Skeletal muscle satellite cell (primary cell): Measurements from ENCODE around the gene APOL2.

Source experiments
- H3K27me3 ChIP-seq: 2 replicates; pipeline ENCODE4 v1.7.0; 2013; ENCODE audit warnings: low read length; ENCODE audit not compliant: control insufficient read depth, insufficient read depth
- H3K36me3 ChIP-seq: 2 replicates; pipeline ENCODE4 v1.7.0; 2013; ENCODE audit warnings: mild to moderate bottlenecking, control low read depth, low read length; ENCODE audit not compliant: insufficient read depth
- H3K4me1 ChIP-seq: 2 replicates; pipeline ENCODE4 v1.7.0; 2013; ENCODE audit warnings: low read length; ENCODE audit not compliant: control insufficient read depth, insufficient read depth
- H3K4me2 ChIP-seq: 2 replicates; pipeline ENCODE4 v1.7.0; 2013; ENCODE audit warnings: mild to moderate bottlenecking, low read length
- H3K4me3 ChIP-seq: 2 replicates; pipeline ENCODE4 v1.7.0; 2013; ENCODE audit warnings: low read length
- H3K9ac ChIP-seq: 2 replicates; pipeline ENCODE4 v1.7.0; 2013; ENCODE audit warnings: mild to moderate bottlenecking, low read depth, low read length, moderate library complexity
- H3K9me3 ChIP-seq: replicated peaks from 2 replicates; pipeline ENCODE4 v1.7.0; 2013; ENCODE audit warnings: mild to moderate bottlenecking, control low read depth, low read length

Gene APOL2

DNA sequence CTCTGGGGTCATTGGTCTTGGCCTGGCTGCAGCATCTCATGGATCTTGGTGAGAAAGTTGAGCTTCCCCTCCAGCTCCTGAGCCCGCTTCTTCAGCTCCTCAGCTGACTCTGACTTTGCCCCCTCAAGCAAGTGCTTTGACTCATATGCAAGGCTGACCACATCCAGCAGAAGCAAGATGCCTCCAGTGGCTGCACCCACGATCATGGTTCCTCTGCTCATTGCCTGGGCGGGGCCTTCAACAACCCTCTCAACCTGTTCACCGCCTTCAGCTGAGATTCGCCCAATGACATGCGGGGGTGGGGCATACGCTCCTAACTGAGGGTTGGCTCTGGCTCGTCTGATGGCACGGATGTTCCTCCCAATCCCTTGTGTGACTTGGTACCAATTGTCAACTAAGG, 11.9 kb downstream of the APOL2 start:
- Histone ChIP-seq H3K9ac (no peak overlapping the region), H3K9me3 (no peaks in the 10 kb centered on the region), H3K4me3 (no peak overlapping the region), H3K36me3 (peaks cover 38% of the 10 kb centered on the region), H3K27me3 (no peaks in the 10 kb centered on the region), H3K4me2 (no peak overlapping the region), H3K4me1 (no peaks in the 10 kb centered on the region)

DNA sequence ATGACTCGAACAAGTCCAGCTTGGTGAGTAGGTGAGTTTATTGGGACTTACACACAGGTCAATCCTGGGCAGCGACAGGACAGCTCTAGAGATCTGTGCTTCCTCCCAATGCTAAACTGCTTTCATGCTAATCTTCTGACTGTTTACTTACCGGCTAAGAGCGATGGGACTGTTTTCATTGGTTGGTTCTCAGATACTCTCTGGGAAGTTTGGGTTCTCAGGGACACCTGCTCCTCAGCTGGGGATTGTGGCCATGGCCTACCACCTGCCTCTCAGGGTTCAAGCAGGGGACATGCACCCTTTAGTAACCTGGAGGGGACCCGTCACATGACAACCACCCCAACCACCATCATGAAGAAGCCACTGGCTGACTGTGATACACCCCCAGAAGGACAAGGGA, 13.1 kb downstream of the APOL2 start:
- no peak overlapping the region for H3K9ac ChIP-seq
- H3K36me3 ChIP-seq = peaks cover 26% of the 10 kb centered on the region
- H3K4me2 ChIP-seq = no peak overlapping the region
- no peak overlapping the region for H3K4me3 ChIP-seq
- no peaks in the 10 kb centered on the region for H3K27me3 ChIP-seq
- no peaks in the 10 kb centered on the region for H3K4me1 ChIP-seq
- no peaks in the 10 kb centered on the region for H3K9me3 ChIP-seq

DNA sequence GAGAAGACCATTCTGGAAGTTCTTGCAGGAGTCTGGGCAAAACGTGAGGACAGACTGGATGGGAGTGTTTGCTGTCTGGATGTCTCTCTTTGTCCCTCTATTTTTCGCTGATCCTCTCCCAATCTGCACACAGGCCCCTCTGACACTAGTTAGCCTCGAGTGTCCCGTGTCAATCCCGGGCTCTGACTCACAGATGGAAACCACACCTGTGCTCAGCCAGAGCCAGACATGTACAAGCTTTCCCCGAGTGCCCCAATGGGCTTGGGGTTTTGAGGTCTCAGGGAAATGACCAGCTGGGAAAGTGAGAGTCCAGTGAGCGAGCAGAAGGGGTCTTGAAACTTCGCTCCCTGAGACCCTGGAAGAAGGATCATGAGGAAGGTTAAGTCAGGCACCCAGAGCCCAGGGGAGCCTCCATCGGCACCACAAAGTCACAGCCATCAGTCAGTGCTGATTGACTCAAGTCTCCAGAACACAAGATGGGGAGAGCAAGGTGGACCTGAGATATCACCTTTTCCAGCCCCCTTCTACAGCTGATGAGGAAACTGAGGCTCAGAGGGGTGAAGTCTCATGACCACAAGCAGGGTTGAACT, 13.9 kb downstream of the APOL2 start:
- Histone ChIP-seq H3K9ac (no peak overlapping the region), H3K36me3 (peaks cover 20% of the 10 kb centered on the region), H3K4me1 (peaks cover 2% of the 10 kb centered on the region), H3K27me3 (no peaks in the 10 kb centered on the region), H3K4me2 (no peak overlapping the region), H3K4me3 (no peak overlapping the region), H3K9me3 (no peaks in the 10 kb centered on the region)

DNA sequence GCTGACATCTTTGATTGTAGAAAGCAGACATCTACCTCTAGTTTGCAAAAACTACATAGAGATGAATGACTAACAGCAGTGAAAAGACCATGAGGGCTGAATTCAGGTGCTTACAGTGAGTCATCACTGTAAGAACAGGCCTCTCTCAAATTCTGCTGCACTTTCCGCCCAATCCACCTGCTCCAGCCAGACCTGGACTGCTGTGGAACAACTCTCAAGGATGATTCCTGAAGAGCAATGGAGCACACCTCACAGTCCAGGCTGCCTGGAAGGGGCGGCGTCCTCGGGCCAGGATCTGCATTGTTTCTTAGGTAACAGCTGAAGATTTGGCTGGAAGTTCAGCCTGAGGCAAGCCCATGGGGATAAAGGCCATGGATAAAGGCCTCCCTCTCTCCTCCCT, 15.1 kb downstream of the APOL2 start:
- H3K4me3 ChIP-seq = no peak overlapping the region
- H3K4me2 ChIP-seq = no peak overlapping the region
- H3K9ac ChIP-seq = no peak overlapping the region
- H3K9me3 ChIP-seq = no peaks in the 10 kb centered on the region
- H3K4me1 ChIP-seq = peaks cover 5% of the 10 kb centered on the region
- no peaks in the 10 kb centered on the region for H3K27me3 ChIP-seq
- peaks cover 14% of the 10 kb centered on the region for H3K36me3 ChIP-seq

DNA sequence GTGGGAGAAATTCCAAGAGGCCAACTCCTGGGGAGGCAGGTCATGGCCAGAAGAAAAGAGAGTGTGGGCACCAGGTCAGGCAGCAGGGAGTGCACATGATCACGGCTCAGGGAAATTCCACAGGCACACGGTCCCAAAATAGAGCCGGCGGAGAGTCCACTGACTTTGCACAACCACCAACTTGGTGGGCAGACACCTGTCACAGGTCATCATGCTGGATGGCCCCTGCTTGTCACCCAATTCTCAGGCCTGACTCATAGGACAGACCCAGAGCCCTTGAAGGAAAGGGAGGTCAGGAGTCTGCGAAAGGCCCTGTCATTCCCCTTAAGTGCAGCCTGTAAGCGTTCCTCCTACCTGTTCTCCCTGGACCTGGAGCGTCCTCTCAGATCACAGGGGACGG, 15.8 kb downstream of the APOL2 start:
- H3K9ac ChIP-seq = no peak overlapping the region
- H3K4me3 ChIP-seq = no peak overlapping the region
- H3K36me3 ChIP-seq = peaks cover 9% of the 10 kb centered on the region
- peaks cover 2% of the 10 kb centered on the region for H3K27me3 ChIP-seq
- H3K4me2 ChIP-seq = no peak overlapping the region
- H3K9me3 ChIP-seq = no peaks in the 10 kb centered on the region
- peaks cover 5% of the 10 kb centered on the region for H3K4me1 ChIP-seq

DNA sequence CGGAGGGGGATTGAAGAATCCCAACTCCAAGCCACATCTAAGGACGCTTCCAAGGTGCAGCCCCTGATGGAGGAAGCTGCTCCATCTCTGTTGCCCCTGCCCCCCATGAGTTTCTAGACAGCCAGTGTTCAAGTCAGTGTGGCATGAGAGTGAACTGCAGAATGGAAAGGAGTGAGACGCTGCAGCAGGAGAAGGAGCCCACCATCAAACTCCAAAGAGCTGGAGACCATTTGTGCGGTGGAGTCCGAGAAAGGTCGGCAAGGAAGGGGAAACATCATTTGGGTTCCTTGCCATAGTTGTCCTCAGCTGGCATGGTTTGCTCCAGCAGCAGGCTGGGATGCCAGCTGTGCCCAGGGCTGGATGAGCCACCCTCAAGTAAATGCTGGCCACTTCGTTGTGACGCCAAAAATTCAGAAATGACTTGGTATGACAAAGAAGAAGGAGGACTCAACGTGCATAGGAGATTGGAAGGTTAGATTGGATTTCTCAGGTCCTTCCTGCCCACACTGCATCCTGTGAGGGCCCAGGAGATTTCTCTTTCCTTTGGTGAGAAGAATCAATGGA, 16.4 kb downstream of the APOL2 start:
- no peaks in the 10 kb centered on the region for H3K9me3 ChIP-seq
- H3K27me3 ChIP-seq = peaks cover 7% of the 10 kb centered on the region
- H3K4me3 ChIP-seq = no peak overlapping the region
- peaks cover 8% of the 10 kb centered on the region for H3K36me3 ChIP-seq
- no peak overlapping the region for H3K4me2 ChIP-seq
- H3K9ac ChIP-seq = no peak overlapping the region
- peaks cover 5% of the 10 kb centered on the region for H3K4me1 ChIP-seq

DNA sequence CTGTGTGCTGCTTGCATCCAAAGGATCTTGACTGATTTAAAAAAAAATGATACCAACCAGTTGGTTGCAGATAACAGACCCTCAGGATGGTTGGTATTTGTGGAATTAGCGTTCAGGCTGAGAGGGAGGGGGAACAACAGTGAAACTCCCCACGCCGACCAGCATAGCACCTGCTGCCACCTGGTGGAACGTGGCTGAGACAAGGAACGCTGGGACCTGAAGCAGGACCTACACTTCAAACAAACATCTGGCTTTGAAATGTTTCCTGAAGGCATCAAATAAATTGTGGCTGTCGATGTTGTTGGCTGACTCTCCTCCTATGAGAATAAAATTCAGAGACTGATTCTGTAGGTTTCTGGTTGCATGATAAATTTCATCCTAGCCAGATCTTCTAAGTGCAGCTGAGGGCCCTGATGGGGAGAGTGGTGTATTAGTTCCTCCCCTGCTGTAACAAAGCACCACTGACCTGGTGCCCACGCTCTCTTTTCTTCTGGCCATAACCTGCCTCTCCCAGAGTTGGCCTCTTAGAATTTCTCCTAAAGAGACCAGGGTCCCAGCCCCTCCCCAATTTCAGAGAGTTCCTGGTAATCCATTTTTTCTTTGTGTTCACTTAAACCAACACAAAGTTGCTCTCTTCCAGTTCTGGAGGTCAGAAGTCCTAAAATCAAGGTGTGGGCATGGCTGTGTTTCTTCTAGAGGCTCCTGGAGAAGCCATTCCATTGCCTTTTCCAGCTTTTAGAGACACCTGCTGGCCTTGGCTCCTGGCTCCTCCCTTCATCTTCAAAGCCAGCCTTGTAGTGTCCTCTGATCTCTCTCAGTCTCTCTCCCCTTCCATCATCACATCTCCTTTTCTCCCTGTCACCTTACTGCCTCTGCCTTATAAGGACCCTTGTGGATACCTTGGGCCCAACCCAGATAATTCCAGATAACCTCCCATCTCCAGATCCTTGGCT, 17.3 kb downstream of the APOL2 start:
- Histone ChIP-seq H3K4me2 (no peak overlapping the region), H3K4me3 (no peak overlapping the region)

DNA sequence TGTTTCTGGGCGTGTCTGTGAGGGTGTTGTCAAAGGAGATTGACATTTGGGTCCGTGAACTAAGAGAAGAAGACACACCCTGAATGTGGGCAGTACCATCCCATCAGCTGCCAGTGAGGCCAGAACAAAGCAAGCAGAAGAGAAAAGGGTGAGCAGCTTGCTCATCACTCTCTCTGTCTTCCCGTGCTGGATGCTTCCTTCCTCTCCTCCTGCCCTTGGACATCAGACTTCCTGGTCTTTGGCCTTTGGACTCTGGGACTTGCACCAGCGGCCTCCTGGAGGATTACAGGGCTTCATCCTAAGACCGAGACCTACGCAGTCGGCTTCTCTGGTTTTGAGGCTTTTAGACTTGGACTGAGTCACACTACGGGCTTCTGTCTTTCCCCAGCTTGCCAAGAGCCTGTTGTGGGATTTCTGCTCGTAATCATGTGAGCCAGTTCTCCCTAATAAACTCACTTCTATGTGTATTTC, 18.8 kb downstream of the APOL2 start:
- H3K9ac ChIP-seq = no peak overlapping the region

More for the DNA sequence above, 17.3 kb downstream of the APOL2 start:
- Histone ChIP-seq H3K27me3 (peaks cover 16% of the 10 kb centered on the region), H3K9ac (no peak overlapping the region), H3K4me1 (peaks cover 5% of the 10 kb centered on the region), H3K36me3 (no peaks in the 10 kb centered on the region), H3K9me3 (no peaks in the 10 kb centered on the region)

DNA sequence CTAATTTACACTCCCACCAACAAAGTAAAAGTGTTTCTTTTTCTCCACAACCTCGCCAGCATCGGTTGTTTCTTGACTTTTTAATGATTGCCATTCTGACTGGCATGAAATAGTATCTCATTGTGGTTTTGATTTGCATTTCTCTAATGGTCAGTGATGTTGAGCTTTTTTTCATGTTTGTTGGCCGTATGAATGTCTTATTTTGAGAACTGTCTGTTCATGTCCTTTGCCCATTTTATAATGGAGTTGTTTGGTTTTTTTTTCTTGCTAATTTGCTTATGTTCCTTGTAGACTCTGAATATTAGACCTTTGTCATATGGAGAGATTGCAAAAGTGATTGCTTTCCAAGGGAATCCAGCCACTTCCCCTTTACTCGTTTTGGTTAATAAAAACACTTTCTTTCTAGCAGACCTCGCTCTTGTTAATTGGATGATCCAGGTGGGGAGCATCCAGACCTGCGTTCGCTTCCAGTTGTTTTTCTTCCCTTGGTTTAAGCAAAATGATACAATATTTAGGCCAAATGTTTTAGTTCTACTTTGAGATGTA, 20.6 kb downstream of the APOL2 start:
- Histone ChIP-seq H3K27me3 (peaks cover 42% of the 10 kb centered on the region), H3K9me3 (no peaks in the 10 kb centered on the region), H3K4me2 (no peak overlapping the region), H3K4me3 (no peak overlapping the region), H3K36me3 (no peaks in the 10 kb centered on the region), H3K4me1 (peaks cover 5% of the 10 kb centered on the region), H3K9ac (no peak overlapping the region)

More for the DNA sequence above, 18.8 kb downstream of the APOL2 start:
- Histone ChIP-seq H3K4me2 (peak overlapping the region; percentile 60), H3K27me3 (peaks cover 26% of the 10 kb centered on the region), H3K4me1 (peaks cover 5% of the 10 kb centered on the region), H3K36me3 (no peaks in the 10 kb centered on the region), H3K9me3 (no peaks in the 10 kb centered on the region), H3K4me3 (peak overlapping the region; percentile 9)

DNA sequence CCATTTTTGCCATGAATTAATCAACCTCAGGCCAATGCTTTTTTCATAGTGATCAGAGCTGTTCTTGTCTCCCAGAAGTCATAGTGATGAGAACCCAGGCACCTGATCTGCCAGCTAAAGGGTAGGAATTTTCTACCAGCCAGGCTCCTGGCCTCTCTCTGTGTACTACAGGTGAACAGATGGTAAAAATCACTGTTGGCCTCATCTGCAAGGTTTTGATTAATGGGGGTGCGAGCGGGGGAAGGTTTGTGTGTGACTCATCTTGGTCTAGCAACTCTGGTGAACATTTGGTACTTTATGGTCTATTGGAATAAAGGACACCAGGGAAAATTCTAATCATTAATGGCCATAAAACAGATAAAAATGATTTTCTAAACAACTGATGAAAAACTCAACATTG, 23.3 kb downstream of the APOL2 start:
- Histone ChIP-seq H3K27me3 (peaks cover 57% of the 10 kb centered on the region), H3K4me2 (no peak overlapping the region), H3K9ac (no peak overlapping the region), H3K36me3 (no peaks in the 10 kb centered on the region), H3K9me3 (no peaks in the 10 kb centered on the region), H3K4me3 (no peak overlapping the region), H3K4me1 (peaks cover 8% of the 10 kb centered on the region)

DNA sequence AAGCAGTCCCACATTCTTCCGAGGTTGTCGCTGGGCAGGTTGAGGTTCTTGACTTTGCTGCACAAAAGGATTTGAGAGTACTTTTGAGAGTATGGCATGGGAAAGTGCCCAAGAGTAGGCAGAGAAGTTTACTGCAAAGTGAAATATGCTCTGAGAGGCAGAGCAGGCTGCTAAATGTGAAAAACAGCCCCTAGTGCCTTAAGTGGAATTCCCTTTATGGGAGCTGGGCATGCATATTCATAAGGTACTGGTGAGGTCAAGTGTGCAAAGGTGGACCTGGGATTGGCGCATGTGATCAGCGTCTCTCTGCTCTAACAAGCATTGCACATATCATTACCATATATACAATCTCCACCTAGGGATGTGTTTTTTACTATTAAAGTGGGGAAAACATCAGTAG, 25.7 kb downstream of the APOL2 start:
- Histone ChIP-seq H3K9me3 (no peaks in the 10 kb centered on the region), H3K4me2 (no peak overlapping the region), H3K4me1 (peaks cover 5% of the 10 kb centered on the region), H3K9ac (no peak overlapping the region), H3K27me3 (peaks cover 61% of the 10 kb centered on the region), H3K36me3 (no peaks in the 10 kb centered on the region), H3K4me3 (no peak overlapping the region)
